Right lobe of liver (tissue), 4 donors: ENCODE measurements around the gene B4GALNT1.
"Not testable (repeated sequence)": the region's sequence is repeated elsewhere in the genome, so short reads cannot be mapped to it uniquely, and the experiment has no call there.

ENCODE experiments used
- POLR2A ChIP-seq: fragments of 450-650 bp; IDR thresholded peaks from one replicate; pipeline ENCODE4 v1.6.1; 2017; ENCODE audit warnings: antibody characterized with exemption, mild to moderate bottlenecking
- TF ChIP-seq, protein P1 (sequence below), 4 donors: fragments of 200-600 bp in 3 of 4; fragments of 450-650 bp in 1 of 4; IDR thresholded peaks; one replicate each; pipeline versions ENCODE4 v1.5.1 to v1.8.0; 2016 to 2022; ENCODE audit warnings: antibody characterized with exemption in 4 of 4, mild to moderate bottlenecking in 2 of 4
- donor health status: DM: no; HTN: no; CAD: no.
- donor health status: DM: no; HTN: no; CAD: no.
- donor health status: DM: no; HTN: yes; CAD: no.

DNA sequence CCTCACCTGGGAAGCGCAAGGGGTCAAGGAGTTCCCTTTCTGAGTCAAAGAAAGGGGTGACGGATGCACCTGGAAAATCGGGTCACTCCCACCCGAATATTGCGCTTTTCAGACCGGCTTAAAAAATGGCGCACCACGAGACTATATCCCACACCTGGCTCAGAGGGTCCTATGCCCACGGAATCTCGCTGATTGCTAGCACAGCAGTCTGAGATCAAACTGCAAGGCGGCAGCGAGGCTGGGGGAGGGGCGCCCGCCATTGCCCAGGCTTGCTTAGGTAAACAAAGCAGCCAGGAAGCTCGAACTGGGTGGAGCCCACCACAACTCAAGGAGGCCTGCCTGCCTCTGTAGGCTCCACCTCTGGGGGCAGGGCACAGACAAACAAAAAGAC, 13.7 kb upstream of the B4GALNT1 start:
- TF ChIP-seq, protein P1, sequence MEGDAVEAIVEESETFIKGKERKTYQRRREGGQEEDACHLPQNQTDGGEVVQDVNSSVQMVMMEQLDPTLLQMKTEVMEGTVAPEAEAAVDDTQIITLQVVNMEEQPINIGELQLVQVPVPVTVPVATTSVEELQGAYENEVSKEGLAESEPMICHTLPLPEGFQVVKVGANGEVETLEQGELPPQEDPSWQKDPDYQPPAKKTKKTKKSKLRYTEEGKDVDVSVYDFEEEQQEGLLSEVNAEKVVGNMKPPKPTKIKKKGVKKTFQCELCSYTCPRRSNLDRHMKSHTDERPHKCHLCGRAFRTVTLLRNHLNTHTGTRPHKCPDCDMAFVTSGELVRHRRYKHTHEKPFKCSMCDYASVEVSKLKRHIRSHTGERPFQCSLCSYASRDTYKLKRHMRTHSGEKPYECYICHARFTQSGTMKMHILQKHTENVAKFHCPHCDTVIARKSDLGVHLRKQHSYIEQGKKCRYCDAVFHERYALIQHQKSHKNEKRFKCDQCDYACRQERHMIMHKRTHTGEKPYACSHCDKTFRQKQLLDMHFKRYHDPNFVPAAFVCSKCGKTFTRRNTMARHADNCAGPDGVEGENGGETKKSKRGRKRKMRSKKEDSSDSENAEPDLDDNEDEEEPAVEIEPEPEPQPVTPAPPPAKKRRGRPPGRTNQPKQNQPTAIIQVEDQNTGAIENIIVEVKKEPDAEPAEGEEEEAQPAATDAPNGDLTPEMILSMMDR (IDR thresholded peaks at IDR 0.05): not testable (repeated sequence)
- not testable (repeated sequence) for TF ChIP-seq POLR2A
